Measurements from ENCODE around the gene WFDC6. TPM values are rescaled to one million over a fixed set of nuclear protein-coding genes. Genes with fewer than 3 reads are reported as not detected.

WFDC6 gene
- total and polyA plus RNA-seq, 2 of the 8 experiments (the other 6 are each of a cell fraction or from before 2014, with no cell fraction given): not detected

- POLR2A ChIA-PET (ENCODE audit: partially characterized antibody): interaction anchor here (0.9 to 5.6 kb wide), 3 partner anchors 17 to 117 kb away, joined by 3 to 24 read pairs (median 4); partner anchors contain the start of gene WFDC2
- Histone ChIP-seq H3K36me3 (ENCODE audit: control insufficient read depth in 2 of 4, insufficient read depth in 4 of 4, low read length in 3 of 4) (no peaks in the 10 kb centered on the region), H3K14ac (ENCODE audit: insufficient read length) (no peak overlapping the region), H2BK12ac (ENCODE audit: low read depth, low read length) (no peak overlapping the region), H2AFZ (ENCODE audit: low read length) (peak overlapping the region; percentile 91), H3K27me3 (replicated peaks in 1 of 4; ENCODE audit: control insufficient read depth in 3 of 4, extremely low read depth in 1 of 4, insufficient read depth in 3 of 4, low read length in 3 of 4) (no peaks in the 10 kb centered on the region), H3K79me2 (ENCODE audit: control insufficient read depth in 1 of 2, insufficient read depth in 2 of 2, low read length in 2 of 2) (no peaks in the 10 kb centered on the region), H2BK15ac (ENCODE audit: low read length) (peak overlapping the region; percentile 72; the same call in 1 of the 2 replicates), H4K5ac (ENCODE audit: insufficient read length, low read depth, low read length) (no peak overlapping the region), H2BK20ac (ENCODE audit: low read length) (no peak overlapping the region), H3K23ac (ENCODE audit: insufficient read length) (no peak overlapping the region), H3K4me3 (ENCODE audit: extremely low read depth in 1 of 4, insufficient read depth in 2 of 4, low read depth in 3 of 4, low read length in 4 of 4) (peak overlapping the region; percentile 38 to 60 (median 43)), H3K23me2 (ENCODE audit: low read depth, low read length) (peaks cover 2% of the 10 kb centered on the region; the same call in 1 of the 2 replicates), H4K20me1 (replicated peaks in 1 of 2; ENCODE audit: control insufficient read depth in 1 of 2, insufficient read depth in 2 of 2, low read length in 2 of 2) (no peaks in the 10 kb centered on the region), H4K8ac (ENCODE audit: extremely low read depth, insufficient read depth, low read length) (peak overlapping the region; percentile 90; the same call in 1 of the 2 replicates), H3K4me1 (replicated peaks in 1 of 4; ENCODE audit: control insufficient read depth in 3 of 4, insufficient read depth in 4 of 4, low read length in 3 of 4) (peaks cover 0 to 11% (median 0%) of the 10 kb centered on the region in 4 experiments; a peak in 2 of 7 replicates), H3K79me1 (ENCODE audit: low read depth, low read length) (no peaks in the 10 kb centered on the region), H3K9ac (replicated peaks in 1 of 4; ENCODE audit: extremely low read depth in 1 of 4, low read depth in 3 of 4, low read length in 3 of 4) (no peak overlapping the region; a peak in 1 of 7 replicates), H2BK120ac (replicated peaks; ENCODE audit: low read depth, low read length) (no peak overlapping the region), H3K9me3 (ENCODE audit: insufficient read depth in 2 of 2, low read depth in 1 of 2, low read length in 1 of 2) (no peaks in the 10 kb centered on the region), H3K56ac (replicated peaks; ENCODE audit: insufficient read length, low read depth, low read length) (no peak overlapping the region), H2BK5ac (ENCODE audit: low read depth, low read length) (no peak overlapping the region), H3K4ac (replicated peaks; ENCODE audit: insufficient read length, low read depth, low read length) (no peak overlapping the region), H4K91ac (replicated peaks; ENCODE audit: insufficient read length, low read length) (no peak overlapping the region), H3K27ac (ENCODE audit: low read depth, low read length) (no peak overlapping the region), H3K18ac (ENCODE audit: extremely low read depth, low read length) (peak overlapping the region; percentile 71; the same call in 1 of the 2 replicates), H3K4me2 (ENCODE audit: insufficient read depth in 1 of 2, low read depth in 2 of 2, low read length in 2 of 2) (peak overlapping the region; percentile 40 to 72), H2AK5ac (ENCODE audit: low read depth, low read length) (peak overlapping the region; percentile 65; the same call in 1 of the 2 replicates)
- FAIRE-seq (no peak), DNase-seq (ENCODE audit: low read depth in 1 of 2, low spot score in 2 of 2) (peak in 1 of 2 experiments; percentile 77)
- CTCF ChIA-PET (ENCODE audit: partially characterized antibody): interaction anchor here (0.6 to 6.2 kb wide), 19 partner anchors 9 to 311 kb away, joined by 3 to 68 read pairs (median 7); partner anchors contain the start of gene WFDC2
- WGBS, 2 experiments (ENCODE audit: extremely low coverage in 1 of 2, insufficient coverage in 1 of 2, insufficient read length in 1 of 2, insufficient replicate concordance in 2 of 2, low coverage in 1 of 2, low lambda C conversion rate in 2 of 2, missing lambda C conversion rate in 1 of 2): 40% methylated on average over 7 of the region's 20 CpGs; no CpG with 5 or more reads in 1 of the 2 experiments
- TF ChIP-seq RAD21 (IDR thresholded peaks at IDR 0.05 in 1 of 2, conservative IDR thresholded peaks at IDR 0.05 in 1 of 2; ENCODE audit: low read depth in 2 of 2, low read length in 2 of 2): peak; percentile 37 to 46
- TF ChIP-seq KDM1A (IDR thresholded peaks at IDR 0.05; ENCODE audit: borderline replicate concordance, low read length): no peak
- TF ChIP-seq TCF12 (IDR thresholded peaks at IDR 0.05; ENCODE audit: low read depth, low read length): peak; percentile 83; the same call in 1 of the 2 replicates
- peak; percentile 26 to 46 (median 46); a peak in 3 of 4 replicates for TF ChIP-seq CTCF (IDR thresholded peaks at IDR 0.05; ENCODE audit: control extremely low read depth in 1 of 3, insufficient read depth in 1 of 3, low read depth in 1 of 3, low read length in 3 of 3)
Measured at GRCh38 chr20:45487231-45487635, 52.0 kb downstream of the WFDC6 start.
